GOT3 (cell line): Measurements from ENCODE around the gene PPP2R5E.

Source experiments
- DNase-seq: peaks from one replicate; lab custom pipeline; 2025; ENCODE audit warnings: mixed read lengths; lab: John Stamatoyannopoulos, UW

PPP2R5E gene

DNA sequence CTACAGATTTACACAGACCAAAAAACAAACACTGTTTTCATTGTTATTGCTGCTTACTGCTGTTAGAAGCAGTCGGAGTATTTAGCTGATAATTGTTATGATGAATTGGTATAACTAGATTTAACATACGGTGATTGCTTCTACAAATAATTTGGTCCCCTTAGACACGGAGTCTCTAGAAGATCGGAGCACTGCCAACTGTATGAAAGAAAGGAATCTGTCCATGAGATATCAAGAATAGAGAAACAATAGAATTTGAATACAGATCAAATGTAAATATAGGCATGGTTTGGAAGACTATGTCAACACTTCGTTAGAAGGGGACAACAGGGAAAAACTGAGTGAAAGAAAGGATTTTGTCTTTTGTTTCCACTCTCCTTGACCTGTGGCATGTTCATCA, 110.9 kb downstream of the PPP2R5E start:
- no peak for DNase-seq

DNA sequence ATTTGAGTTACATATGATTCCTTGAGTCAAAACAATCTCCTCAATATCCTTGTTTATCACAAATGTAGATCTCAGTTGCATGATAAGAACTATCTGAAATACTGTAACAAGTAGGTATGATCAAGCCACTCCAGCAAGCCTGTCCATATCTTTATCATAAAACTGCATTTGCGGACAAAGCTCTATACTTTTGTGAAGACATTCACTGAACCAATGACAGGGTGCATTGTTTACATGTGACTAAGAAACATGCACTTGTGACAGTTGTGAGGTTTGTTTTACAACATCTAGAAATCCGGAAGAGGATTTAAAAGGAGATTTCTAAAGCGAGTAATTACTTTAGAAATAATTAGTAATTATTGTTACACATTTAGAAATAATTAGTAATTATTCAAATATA, 111.7 kb downstream of the PPP2R5E start:
- no peak for DNase-seq

DNA sequence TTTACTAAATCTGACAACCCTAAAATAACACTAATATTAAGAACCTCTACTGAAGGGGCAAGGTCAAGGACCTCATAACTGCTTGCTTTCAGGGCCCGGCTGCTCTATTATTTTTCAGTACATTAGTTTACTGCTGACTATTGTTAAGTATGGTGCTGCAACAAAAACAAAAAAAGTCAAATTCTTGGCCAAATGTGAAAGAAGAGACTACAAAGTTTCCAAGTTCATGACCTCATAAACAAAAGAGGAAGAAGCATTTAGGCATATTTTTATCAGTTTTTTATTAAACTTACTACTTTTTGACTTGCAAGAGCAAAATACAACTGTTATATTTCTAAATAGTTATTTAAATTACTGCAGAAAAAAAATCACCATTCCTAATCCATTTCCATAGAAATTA, 114.7 kb downstream of the PPP2R5E start:
- no peak for DNase-seq

DNA sequence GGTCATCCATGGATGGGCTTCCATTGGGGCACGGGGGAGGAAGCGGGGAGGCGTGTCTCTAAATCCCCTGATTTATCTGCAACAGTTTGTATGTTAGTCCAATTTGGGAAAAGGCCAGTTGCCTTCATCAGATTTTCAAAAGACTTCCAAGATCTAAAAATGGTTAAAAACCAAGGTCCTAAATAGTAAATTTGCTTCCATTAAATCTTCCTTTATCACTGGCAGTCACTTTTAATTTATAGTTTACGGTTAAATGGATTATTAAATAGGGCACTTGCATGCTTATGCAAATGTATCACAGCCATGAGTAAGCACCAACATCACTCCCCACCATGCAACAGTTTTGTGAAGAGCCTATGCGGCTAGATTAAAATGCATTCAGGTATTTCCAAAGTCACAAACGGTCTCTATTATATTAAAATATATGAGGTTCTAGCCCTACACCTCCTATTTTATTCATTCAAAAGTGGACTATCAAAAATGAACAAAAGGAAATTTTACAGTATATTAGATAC, 116.3 kb downstream of the PPP2R5E start:
- DNase-seq: no peak

DNA sequence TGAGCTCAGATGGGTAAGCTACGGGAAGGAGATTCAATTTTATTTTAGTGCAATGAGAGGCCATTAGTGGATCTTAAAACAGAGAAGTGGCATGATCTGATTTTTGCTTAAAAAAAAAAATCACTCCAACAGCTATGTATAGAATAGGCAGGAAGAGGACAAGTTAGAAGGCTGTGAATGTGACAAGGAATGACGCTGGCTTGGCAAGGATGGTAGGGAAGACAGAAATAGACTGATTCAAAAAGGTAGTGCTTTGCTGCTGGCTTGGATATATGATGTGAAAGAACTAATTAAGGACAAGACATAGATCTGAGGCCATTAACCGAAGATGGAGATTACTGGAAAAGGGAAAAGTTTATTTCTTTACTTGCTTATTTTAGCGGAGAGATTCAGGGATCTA, 119.3 kb downstream of the PPP2R5E start:
- no peak for DNase-seq

DNA sequence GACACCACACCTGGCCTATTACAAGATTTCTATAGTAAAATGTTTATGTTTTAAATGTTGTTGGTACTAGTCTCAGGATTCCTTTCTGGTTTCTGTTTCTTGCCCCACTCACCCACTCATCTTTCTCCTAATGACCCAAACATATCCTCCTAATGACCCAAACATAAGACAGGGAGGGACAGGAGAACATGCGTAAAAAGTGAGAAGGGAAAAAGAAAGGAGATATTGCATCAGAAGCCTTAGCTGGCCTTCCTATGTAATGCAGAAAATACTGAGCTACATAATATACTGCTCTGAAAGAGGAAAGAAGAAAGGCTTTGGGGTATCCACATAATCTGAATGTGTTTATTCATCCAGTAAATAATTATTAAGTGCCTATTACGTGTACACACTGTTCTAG, 119.8 kb downstream of the PPP2R5E start:
- no peak for DNase-seq

DNA sequence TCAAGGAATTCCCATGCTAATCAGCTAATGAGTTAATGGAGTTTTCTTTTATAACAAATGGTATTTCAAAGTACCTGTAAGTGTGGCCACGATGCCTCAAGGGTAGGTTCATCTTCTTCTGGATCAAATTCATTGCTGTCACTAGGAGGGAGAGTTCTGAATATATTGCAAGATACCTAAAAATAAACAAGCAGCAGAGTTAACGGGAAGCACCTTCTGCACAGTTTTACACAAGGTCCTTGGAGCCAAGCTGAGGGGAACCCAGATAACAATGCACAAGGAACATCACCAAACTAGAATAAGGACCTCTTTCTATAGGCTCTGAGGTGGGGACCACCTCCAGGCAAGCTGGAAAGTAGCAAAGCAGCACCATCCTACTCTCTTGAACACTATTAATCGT, 121.3 kb downstream of the PPP2R5E start:
- no peak for DNase-seq

DNA sequence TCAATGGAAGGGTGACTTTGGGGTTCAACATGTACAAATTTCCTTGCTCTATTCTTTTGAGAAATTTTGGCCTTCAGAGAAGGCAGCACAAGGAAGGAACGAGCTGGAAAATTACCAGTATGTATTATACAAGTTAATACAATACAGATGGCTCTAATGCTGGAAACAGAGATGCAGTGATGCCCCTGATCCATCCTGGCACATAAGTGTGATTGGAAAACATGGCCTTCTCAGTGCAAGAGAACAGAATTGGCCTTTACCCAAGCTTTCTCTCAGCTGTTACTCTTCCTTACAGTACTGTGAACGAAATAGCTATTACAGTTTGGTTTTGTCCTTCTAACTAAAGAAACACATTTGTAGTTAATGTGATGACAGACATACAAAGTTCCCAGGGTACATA, 122.0 kb downstream of the PPP2R5E start:
- no peak for DNase-seq

DNA sequence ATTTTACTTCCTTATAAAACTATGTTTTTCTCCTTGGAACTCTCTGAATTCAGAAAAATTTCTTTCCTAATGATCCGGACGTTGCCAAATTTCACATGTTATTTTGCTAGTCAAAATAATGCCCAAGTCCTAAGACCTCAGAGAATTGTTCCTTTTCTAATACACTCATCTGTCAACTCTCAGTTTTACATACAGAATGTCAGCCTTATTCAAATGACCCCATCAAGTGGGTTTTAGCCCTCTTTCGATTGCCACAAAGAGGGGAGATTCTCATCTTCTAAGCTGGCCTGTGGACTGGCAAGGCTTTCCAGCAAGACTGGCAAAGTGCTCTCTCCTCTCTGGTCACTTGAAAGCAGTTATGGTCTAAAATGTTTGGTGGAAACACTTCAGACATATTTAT, 125.2 kb downstream of the PPP2R5E start:
- DNase-seq: no peak

DNA sequence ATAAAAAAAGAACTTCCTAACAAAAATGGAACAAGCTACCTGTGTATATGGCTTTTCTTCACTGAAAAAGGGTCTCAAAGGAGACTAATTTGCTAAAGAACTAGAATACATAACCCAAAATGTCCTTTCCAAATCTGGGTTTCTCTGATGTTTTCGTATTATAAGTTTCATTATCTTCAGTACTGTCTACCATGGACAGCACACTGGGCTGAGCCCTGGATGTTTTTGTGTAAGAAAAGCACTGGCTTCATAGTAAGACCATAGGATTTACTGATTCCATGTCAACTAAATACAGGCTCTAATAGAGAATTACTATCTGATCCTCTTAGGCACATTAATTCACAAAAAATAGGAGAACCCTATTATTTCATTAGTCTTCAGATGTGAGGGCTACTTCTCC, 130.2 kb downstream of the PPP2R5E start:
- DNase-seq: no peak

DNA sequence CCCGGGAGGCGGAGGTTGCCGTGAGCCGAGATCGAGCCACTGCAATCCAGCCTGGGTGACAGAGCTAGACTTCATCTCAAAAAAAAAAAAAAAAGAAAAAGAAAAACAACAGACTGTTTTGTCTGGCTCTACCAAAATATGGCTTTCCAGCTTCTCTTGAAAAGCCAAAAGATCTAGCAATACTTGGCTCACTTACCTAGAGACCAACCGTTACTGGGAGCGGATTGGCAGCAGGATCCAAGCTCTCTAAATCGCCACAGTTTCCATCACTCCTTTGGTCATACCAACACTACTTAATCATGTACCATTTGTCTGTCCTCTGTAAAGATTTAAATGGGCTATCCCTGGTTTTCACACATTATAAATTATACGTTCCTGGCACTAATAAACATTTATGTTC, 136.8 kb downstream of the PPP2R5E start:
- no peak for DNase-seq

DNA sequence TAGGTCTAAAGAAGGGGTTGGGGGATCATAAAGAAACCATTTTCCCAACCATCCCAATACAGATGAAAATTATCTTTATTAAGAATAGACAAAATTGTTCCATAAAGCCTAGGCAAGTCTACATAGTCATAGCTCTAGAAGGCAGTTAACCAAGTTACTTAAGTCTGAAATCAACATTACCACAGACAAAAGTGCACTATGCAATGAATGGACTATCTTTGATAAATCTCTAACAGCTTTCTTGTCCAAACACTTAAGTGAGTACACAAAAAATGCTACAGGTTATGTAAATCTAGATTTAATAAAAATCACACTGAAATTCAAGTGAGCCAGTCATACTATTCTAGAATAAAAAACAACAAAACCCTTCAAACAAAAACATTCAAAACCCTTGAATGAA, 137.5 kb downstream of the PPP2R5E start:
- DNase-seq: no peak

DNA sequence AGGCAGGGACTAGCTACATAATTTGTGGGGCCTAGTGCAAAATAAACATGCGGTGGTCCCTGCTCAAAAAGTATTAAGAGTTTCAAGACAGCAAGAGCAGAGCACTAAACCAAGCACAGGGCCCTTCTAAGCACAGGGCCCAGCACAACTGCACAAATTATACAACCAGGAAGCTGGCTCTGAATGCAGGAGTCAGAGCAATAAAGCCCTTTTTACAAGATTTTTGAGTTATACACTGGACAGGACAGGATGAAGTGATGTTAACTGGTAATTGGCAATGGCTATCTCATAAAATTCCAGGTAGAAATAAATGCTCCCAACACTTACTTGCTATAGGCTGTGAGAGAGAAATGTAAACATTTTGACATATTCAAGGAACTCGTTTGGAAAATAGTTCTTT, 138.3 kb downstream of the PPP2R5E start:
- no peak for DNase-seq

DNA sequence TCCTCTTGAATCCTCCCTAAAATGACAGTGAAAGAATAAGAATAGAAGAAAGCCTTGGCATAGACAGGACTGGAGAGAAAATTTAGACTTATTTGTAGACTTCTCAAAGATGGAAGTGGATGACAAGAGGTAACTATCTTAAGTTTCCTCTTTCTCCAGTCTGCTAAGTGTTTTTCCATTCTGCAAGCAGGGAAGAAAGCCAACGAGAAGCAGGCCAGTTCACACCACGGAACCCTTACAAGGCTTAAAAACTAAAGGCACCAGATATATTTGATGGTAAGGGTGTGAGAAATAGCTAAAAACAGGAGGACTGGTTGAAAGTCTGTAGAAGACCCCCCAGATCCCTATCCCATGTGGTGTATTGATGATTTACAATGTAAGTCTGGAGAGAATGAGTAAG, 141.5 kb downstream of the PPP2R5E start:
- no peak for DNase-seq

DNA sequence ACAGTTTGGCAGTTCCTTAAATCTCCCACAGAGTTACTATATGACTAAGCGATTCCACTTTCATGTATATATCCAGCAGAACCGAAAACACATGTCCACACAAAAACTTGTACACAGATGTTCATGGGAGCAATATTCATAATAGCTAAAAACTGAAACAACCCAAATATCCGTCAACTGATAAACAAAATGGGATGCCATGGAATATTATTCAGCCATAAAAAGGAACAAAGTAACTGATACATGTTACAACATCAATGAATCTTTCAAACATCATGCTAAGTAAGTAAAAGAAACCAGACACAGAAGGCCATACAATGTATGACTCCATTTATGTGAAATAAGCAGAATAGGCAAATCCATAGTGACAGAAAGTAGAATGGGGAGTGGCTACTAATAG, 144.2 kb downstream of the PPP2R5E start:
- DNase-seq: no peak

DNA sequence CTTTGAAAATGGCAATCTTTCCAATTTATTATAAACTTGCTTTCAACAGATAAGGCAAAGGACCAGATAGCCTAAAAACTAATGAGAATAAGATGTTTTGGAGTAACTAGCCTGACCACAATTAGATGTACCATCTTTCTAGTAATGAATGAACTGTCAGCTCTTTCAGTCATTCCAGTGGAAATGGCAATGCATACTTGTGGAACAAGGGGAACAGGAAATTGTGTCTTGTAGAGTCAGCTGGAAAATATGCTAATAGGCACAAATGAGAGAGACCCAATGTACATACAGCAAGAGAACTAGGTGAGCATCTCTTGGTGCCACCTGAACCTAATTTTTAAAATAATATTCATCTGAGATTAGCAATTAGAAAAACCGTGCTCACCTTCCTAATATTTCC, 148.3 kb downstream of the PPP2R5E start:
- DNase-seq: no peak

DNA sequence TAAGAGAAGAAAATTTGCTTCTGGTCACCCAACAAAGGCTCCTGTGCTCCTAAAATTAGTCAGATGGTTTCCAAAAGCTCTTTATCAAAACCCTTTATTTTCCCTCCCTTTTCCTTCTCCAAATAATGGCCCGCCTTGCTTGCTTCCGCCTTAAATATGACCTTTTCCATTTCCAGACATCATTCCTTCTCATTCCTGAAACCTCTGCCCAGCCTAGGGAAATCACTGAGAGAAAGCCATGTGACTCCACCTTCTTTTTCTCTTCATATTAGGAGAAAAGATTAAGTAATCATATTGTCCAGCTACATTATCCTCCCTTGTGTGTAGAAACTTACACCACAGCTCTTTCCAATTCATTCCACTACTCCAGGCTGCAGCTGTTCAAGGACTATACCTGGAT, 148.7 kb downstream of the PPP2R5E start:
- DNase-seq: no peak

DNA sequence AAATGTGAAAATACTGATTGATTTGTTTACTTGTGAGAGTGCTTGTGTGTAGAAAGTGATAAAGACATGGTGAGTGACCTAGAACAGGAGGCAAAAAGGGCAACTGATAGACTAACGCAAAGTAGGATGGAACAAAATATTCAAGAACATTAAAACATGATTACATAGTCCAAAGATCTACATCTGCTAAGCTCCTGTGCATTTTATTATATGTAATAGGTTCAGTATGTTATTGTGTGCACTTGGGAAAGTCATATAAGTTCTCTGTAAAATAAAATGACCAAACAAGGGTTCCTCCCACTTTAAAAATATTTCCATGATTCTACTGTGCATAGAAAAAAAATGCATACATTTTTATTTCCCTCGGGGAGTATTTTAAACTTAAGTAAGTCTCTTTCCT, 150.2 kb downstream of the PPP2R5E start:
- DNase-seq: no peak

DNA sequence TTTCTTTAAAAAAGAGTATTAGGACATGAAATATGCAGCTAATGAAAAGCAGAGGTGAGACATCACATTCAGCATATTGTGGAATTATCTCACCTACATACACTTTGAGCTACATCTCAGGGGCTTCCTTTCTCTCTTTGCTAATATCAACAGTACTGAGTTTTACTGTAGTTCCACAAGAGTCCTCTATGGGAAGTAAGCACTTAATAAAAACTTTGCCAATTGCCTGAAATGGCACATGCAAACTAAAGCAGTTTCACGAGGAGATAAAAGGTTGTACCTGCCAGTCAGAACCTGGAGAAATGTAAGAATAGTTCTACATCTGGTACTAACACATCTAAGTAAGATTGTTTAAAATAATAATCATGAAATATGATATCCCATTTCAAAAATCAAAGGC, 150.9 kb downstream of the PPP2R5E start:
- DNase-seq: no peak

DNA sequence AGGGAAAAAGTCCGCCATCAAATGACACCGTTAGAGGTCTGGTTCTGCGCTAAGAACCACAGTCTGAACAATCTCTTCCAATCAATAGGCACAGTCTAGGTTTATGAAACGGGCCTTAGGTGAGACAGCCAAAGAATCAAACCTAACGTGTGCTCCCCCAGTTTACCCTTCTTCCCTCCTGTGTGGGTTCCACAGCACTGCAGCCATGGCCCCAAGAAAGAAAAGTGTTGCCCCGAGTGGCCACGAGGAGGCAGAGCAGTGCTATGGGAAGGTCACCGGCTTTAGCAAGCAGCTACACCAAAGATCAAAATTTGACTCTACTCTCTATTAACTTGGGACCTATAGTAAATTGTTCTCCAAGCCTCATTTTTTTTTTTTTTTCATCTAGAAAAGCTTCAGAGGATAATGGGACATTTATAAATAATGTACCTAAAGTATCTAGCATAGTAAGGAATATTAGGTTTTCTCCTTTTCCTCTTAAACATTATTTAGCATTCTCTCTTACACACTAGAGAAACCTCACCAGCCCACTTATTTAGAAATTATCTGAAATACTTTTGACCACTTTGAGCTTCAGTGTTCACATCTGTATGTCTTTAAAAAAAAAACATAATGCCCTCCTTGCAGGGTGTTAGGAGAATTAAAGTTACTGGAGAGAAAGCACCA, 154.3 kb downstream of the PPP2R5E start:
- DNase-seq: no peak

DNA sequence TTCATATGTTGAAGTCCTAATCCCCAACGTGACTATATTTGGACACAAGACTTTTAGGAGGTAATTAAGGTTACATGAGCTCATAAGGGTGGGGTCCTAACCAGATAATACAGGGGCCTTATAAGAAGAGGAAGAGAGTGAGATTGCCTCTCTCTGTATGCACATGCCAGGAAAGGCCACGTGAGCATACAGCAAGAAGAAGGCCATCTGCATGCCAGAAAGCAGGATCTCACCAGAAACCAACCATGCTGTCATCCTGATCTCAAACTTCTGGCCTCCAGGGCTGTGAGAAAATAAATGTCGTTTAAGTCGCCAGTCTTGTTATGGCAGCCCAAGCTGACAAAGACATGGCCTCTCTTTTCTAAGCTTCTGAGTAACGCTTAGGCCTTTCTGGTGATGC, 155.5 kb downstream of the PPP2R5E start:
- DNase-seq: no peak

DNA sequence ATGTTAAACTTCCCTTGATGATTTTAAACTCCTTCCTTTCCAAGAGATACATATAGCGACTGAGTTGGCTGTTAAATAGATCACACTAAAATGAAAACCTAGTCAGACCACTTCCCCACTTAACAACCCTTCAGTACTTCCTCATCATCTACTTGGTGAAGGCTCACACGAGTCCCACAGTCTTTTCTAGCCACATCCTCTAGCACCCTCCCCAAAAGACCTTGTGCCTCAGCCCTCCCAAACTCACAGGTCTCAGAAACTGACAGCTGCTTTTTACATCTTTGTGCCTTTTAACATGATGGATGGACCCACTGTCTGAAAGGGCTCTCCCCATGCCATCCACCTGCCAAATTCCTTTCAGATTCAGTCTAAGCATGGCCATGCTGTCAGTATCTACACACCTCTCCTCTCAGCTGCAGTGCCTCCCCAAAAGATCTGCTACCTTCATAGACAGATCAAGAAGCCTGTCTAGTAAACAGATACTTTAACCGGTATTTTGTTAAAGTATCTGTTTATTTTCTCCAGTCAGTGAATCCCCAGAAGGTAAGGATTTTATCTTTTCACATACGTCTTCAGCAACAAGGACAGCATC, 159.3 kb downstream of the PPP2R5E start:
- no peak for DNase-seq

DNA sequence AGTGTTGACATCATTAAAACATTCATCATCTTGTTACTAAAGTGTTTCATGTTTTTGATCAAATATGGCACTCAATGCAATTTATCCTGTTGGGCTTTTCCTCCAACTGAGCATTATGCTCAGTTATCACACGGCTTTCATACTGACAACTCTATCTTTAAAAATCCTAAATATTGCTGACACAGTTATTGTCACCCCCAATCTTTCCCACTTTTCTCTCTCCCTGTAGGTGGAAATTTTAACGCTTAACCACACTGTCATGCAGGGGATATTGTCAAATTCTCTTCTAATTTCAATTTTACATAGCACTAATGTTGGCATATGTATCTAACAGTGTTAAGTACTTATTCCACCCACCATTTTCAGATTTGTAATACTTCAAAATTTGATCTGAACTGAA, 164.7 kb downstream of the PPP2R5E start:
- no peak for DNase-seq

DNA sequence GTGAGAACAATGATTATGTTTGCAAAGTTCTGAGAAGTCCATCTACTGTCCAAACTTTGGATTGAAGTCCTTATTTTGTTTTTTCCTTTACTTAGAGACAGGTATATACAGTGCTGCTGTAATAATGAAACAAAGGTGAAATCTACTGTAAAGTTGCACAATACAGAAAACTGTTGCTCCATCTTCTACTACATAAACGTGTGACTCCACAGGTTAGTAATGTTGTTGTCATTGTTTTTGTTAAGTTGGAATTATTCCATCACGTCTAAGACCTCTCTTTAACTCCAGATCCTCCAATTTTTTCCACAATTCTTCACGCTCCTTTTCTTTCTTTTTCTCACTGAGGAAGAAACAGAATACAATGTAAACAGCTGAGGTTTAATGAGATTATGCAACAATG, 167.4 kb downstream of the PPP2R5E start:
- DNase-seq: no peak
